A549 (cell line): ENCODE results near the gene SPDYC. TPM values are rescaled to one million over a fixed set of nuclear protein-coding genes. Genes with fewer than 3 reads are reported as not detected.

Source experiments
- ATAC-seq, 2 experiments: fragments of 200-7000 bp in 1 of 2; fragments of >200 bp in 1 of 2; cut with Nextera tagmentation in 1 of 2; cut with Tn5 transposase in 1 of 2; 3 replicates each; pipeline versions ENCODE4 v1.8.0 to v1.9.1; 2018 to 2020; ENCODE audit warnings: mild to moderate bottlenecking in 1 of 2, moderate library complexity in 1 of 2
- CTCF ChIA-PET: fragments of 300-600 bp; sonication (Branson Sonifier 250); formaldehyde crosslinking; extraction: SDS; loops from one replicate; lab custom pipeline; 2021; ENCODE audit warnings: antibody characterized with exemption, inconsistent platforms; lab: Yijun Ruan, JAX
- POLR2A ChIA-PET: fragments of 350-600 bp; formaldehyde crosslinking; extraction: SDS; loops from one replicate; lab custom pipeline; 2021; ENCODE audit warnings: antibody characterized with exemption, inconsistent platforms; lab: Yijun Ruan, JAX
- DNase-seq, 2 experiments: peaks; one replicate each; pipeline versions ENCODE4 v3.0.0 to v3.0.0-alpha.2; 2011 to 2016; ENCODE audit warnings: low read depth in 1 of 2, low spot score in 1 of 2
- FAIRE-seq: peaks from 2 replicates; lab custom pipeline; 2011; peaks lifted over from hg19 to GRCh38; lab: Jason Lieb, UNC
- H3K27ac ChIP-seq, 2 experiments: fragments of >200 bp; sonication (Bioruptor Twin); formaldehyde crosslinking; 3 replicates each; pipeline ENCODE4 v1.5.1; 2016 to 2017
- H3K4me1 ChIP-seq: fragments of >200 bp; sonication (Bioruptor Twin); formaldehyde crosslinking; 3 replicates; pipeline ENCODE4 v1.6.1; 2016
- H3K4me2 ChIP-seq: fragments of >200 bp; sonication (Bioruptor Twin); formaldehyde crosslinking; 3 replicates; pipeline ENCODE4 v1.6.1; 2016
- H3K4me3 ChIP-seq: fragments of >200 bp; sonication (Bioruptor Twin); formaldehyde crosslinking; 3 replicates; pipeline ENCODE4 v1.5.1; 2016
- H3K9me3 ChIP-seq: fragments of >200 bp; sonication (Bioruptor Twin); formaldehyde crosslinking; 3 replicates; pipeline ENCODE4 v1.6.1; 2016
- CBX8 ChIP-seq: fragments of 200-600 bp; sonication (generic); IDR thresholded peaks from 2 replicates; pipeline ENCODE4 v1.6.1; 2016
- CEBPB ChIP-seq, 2 experiments: fragments of >200 bp in 1 of 2; sonication (Bioruptor Twin) in 1 of 2; formaldehyde crosslinking in 1 of 2; IDR thresholded peaks; 2 replicates each; pipeline ENCODE4 v1.6.1; 2012 to 2016
- CHD2 ChIP-seq: fragments of 150-350 bp; IDR thresholded peaks from 2 replicates; pipeline ENCODE4 v1.6.1; 2014; ENCODE audit warnings: low read length; ENCODE audit not compliant: partially characterized antibody
- EHF ChIP-seq: fragments of 250-450 bp; sonication (Bioruptor Pico); IDR thresholded peaks from 2 replicates; pipeline ENCODE4 v1.5.0; 2020; ENCODE audit warnings: mild to moderate bottlenecking
- FOSB ChIP-seq: fragments of 250-450 bp; sonication (Bioruptor Pico); IDR thresholded peaks from 2 replicates; pipeline ENCODE4 v1.5.0; 2020; ENCODE audit warnings: mild to moderate bottlenecking, moderate library complexity
- GATA3 ChIP-seq: IDR thresholded peaks from 2 replicates; pipeline ENCODE4 v1.6.1; 2012; ENCODE audit warnings: borderline replicate concordance
- HEYL ChIP-seq: fragments of 250-450 bp; sonication (Bioruptor Pico); IDR thresholded peaks from 2 replicates; pipeline ENCODE4 v1.8.0; 2021; ENCODE audit warnings: mild to moderate bottlenecking, moderate library complexity
- HOXB13 ChIP-seq: fragments of 250-450 bp; sonication (Bioruptor Pico); IDR thresholded peaks from 2 replicates; pipeline ENCODE4 v1.5.0; 2020; ENCODE audit warnings: low read depth, mild to moderate bottlenecking, moderate library complexity
- HOXB5 ChIP-seq: fragments of 250-450 bp; sonication (Bioruptor Pico); IDR thresholded peaks from 2 replicates; pipeline ENCODE4 v1.5.0; 2020; ENCODE audit warnings: mild to moderate bottlenecking, moderate library complexity
- JUN ChIP-seq, 2 experiments: fragments of >200 bp; sonication (Bioruptor Twin); formaldehyde crosslinking; IDR thresholded peaks; 2 replicates in 1 of 2; 3 replicates in 1 of 2; pipeline ENCODE4 v1.6.1; 2016 to 2017
- MAFK ChIP-seq: fragments of 450-650 bp; IDR thresholded peaks from 2 replicates; pipeline ENCODE4 v1.6.1; 2014; ENCODE audit not compliant: partially characterized antibody
- PHF8 ChIP-seq: fragments of 200-600 bp; sonication (generic); IDR thresholded peaks from 2 replicates; pipeline ENCODE4 v1.6.1; 2016; ENCODE audit warnings: low read depth, mild to moderate bottlenecking, antibody characterized with exemption, moderate library complexity, borderline replicate concordance
- POLR2AphosphoS2 ChIP-seq: conservative IDR thresholded peaks from 2 replicates; pipeline ENCODE4 v1.6.1; 2012; ENCODE audit warnings: low read length, improper control_type of control experiment, inconsistent platforms
- RARB ChIP-seq: fragments of 250-450 bp; sonication (Bioruptor Pico); IDR thresholded peaks from 2 replicates; pipeline ENCODE4 v1.8.0; 2021; ENCODE audit warnings: mild to moderate bottlenecking, moderate library complexity
- RCOR1 ChIP-seq: fragments of 150-350 bp; IDR thresholded peaks from 2 replicates; pipeline ENCODE4 v1.6.1; 2014; ENCODE audit warnings: antibody characterized with exemption, low read length, low read depth
- SREBF2 ChIP-seq: fragments of 450-650 bp; IDR thresholded peaks from 2 replicates; pipeline ENCODE4 v1.6.1; 2014; ENCODE audit warnings: mild to moderate bottlenecking, moderate library complexity
- ZFP36 ChIP-seq: fragments of 450-650 bp; IDR thresholded peaks from 2 replicates; pipeline ENCODE4 v1.6.1; 2014; ENCODE audit warnings: borderline replicate concordance; ENCODE audit not compliant: partially characterized antibody
- ZSCAN20 ChIP-seq: fragments of 250-450 bp; sonication (Bioruptor Pico); IDR thresholded peaks from 2 replicates; pipeline ENCODE4 v1.8.0; 2022; ENCODE audit warnings: mild to moderate bottlenecking, moderate library complexity
- WGBS: methylation state at CpG from one replicate; pipeline ENCODE4 v1.1.6; 2017; ENCODE audit errors: missing lambda C conversion rate; 5-methylcytosine and 5-hydroxymethylcytosine counted together
- polyA plus RNA-seq, 4 experiments: library from polyadenylated mRNA; depleted of rRNA in 3 of 4; stranded (reverse); fragments of >200 nt; fragmentation: RNase III in 1 of 4; extraction: RNeasy Plus Mini Kit Qiagen cat#74134 plus additional on column Dnase treatment in 1 of 4; gene quantifications; 2 replicates in 3 of 4; 3 replicates in 1 of 4; pipeline ENCODE4 v1.2.3, GENCODE V29; 2011 to 2017
- TF ChIP-seq, protein P1 (sequence below): fragments of >200 bp; sonication (Bioruptor Twin); formaldehyde crosslinking; IDR thresholded peaks from 3 replicates; pipeline ENCODE4 v1.6.1; 2016
- TF ChIP-seq, protein P2 (sequence below): IDR thresholded peaks from 2 replicates; pipeline ENCODE4 v1.6.1; 2012
- TF ChIP-seq, protein P3 (sequence below): IDR thresholded peaks from 2 replicates; pipeline ENCODE4 v1.6.1; 2012; ENCODE audit warnings: low read depth, borderline replicate concordance
- TF ChIP-seq, protein P4 (sequence below): fragments of 450-650 bp; IDR thresholded peaks from 2 replicates; pipeline ENCODE4 v1.6.1; 2014; ENCODE audit warnings: antibody characterized with exemption
- TF ChIP-seq, protein P5 (sequence below): fragments of >200 bp; sonication (Bioruptor Twin); formaldehyde crosslinking; IDR thresholded peaks from 2 replicates; pipeline ENCODE4 v1.6.1; 2016

SPDYC gene
- polyA plus RNA-seq, 2 of the 4 experiments (the other 2 are of a cell fraction), result not detected

DNA sequence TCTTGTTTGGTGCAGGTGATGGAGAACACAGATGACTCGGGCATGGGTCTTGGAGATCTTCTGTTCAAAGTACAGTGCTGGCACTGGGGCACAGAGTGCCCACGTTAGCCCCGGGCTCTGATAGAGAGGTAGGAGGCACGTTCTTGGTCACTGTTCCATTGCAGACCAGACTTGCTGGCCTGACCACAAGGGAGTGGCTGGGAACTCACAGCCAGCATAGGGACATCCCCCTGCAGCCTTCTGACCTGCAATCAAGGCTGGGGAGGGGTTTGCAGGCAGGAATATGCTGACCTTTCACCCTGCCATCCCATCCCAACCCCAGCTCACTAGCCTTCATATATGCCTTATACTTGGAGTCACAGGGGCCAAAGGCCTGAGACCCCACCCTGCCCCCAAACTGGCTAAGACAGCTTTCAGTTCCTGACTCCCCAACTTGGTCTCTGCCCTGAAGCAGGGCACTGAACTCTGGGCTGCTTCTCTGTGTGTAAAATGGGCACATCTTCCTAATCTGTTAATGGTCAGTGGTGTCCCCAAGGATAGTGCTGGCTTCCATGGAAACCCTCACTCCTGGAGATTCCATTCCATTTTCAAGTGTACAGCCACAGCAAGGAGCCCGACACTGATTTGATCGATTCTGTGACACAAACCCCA lies 43.3 kb upstream of the SPDYC start:
- FAIRE-seq, result no peak
- WGBS, result 95% methylated on average over 6 of the region's 6 CpGs

DNA sequence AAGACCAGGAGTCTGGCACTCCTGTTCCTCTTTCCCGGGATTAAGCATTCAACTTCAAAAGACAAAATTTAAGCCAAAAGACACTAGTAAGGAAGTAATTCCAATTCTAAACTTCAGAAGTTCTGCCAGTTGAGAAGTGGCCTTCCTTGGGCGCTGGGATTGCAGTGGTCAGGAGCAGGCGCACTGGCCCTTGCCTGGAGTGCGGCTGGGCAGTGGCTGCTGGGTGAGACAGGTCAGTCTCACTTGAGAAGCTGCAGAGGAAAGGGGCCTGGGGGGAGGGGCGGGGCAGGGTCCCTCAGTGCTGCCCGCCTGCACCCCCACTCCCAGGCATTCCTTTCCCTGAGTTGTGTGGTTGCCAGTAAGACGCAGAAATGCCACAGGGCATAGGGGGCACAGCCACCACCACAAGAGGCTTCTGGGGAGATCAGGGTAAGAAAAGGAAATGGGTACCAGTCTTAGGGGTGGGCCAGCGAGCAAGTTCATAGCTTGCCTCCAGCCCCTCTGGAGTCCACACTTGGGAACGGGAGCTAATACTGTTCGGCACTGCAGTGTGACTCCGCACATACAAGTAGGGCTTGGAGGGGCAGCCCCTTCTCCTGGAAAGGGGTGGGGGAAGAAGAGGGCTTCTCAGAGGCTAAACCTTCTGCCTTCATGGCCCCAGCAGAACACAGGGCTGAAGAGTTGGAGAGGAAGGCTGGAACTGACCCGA lies 42.4 kb upstream of the SPDYC start:
- ChIA-PET CTCF (interaction anchor here (0.6 to 7.3 kb wide), 6 partner anchors 8 to 153 kb away, joined by 3 to 75 read pairs (median 4); partner anchors contain the start of genes FAU, MRPL49 and ZNHIT2), POLR2A (interaction anchor here (1.4 kb wide), 1 partner anchor 16 kb away, joined by 3 read pairs; the partner anchor contains the start of gene TM7SF2)
- WGBS, result 86% methylated on average over 10 of the region's 12 CpGs
- Histone ChIP-seq H3K4me2 (no peak overlapping the region), H3K27ac (no peak overlapping the region), H3K4me3 (no peak overlapping the region), H3K4me1 (peaks cover 6% of the 10 kb centered on the region), H3K9me3 (no peaks in the 10 kb centered on the region)
- DNase-seq (no peak), FAIRE-seq (no peak), ATAC-seq (no peak)
- no peak for TF ChIP-seq RARB (CRISPR knock-in tag)
- TF ChIP-seq, protein P1, sequence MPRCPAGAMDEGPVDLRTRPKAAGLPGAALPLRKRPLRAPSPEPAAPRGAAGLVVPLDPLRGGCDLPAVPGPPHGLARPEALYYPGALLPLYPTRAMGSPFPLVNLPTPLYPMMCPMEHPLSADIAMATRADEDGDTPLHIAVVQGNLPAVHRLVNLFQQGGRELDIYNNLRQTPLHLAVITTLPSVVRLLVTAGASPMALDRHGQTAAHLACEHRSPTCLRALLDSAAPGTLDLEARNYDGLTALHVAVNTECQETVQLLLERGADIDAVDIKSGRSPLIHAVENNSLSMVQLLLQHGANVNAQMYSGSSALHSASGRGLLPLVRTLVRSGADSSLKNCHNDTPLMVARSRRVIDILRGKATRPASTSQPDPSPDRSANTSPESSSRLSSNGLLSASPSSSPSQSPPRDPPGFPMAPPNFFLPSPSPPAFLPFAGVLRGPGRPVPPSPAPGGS, result no peak
- no peak for TF ChIP-seq FOSB (CRISPR knock-in tag)
- TF ChIP-seq PHF8, result no peak
- no peak for TF ChIP-seq GATA3
- TF ChIP-seq, protein P2, sequence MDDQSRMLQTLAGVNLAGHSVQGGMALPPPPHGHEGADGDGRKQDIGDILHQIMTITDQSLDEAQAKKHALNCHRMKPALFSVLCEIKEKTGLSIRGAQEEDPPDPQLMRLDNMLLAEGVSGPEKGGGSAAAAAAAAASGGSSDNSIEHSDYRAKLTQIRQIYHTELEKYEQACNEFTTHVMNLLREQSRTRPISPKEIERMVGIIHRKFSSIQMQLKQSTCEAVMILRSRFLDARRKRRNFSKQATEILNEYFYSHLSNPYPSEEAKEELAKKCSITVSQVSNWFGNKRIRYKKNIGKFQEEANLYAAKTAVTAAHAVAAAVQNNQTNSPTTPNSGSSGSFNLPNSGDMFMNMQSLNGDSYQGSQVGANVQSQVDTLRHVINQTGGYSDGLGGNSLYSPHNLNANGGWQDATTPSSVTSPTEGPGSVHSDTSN, result no peak
- TF ChIP-seq CEBPB (IDR thresholded peaks at IDR 0.05), result no peak
- no peak for TF ChIP-seq CHD2
- TF ChIP-seq, protein P3, sequence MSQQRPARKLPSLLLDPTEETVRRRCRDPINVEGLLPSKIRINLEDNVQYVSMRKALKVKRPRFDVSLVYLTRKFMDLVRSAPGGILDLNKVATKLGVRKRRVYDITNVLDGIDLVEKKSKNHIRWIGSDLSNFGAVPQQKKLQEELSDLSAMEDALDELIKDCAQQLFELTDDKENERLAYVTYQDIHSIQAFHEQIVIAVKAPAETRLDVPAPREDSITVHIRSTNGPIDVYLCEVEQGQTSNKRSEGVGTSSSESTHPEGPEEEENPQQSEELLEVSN, result no peak
- no peak for TF ChIP-seq ZFP36
- TF ChIP-seq HOXB13 (CRISPR knock-in tag), result no peak
- no peak for TF ChIP-seq HOXB5 (CRISPR knock-in tag)
- no peak for TF ChIP-seq RCOR1
- no peak for TF ChIP-seq EHF (CRISPR knock-in tag)
- no peak for TF ChIP-seq CBX8
- TF ChIP-seq, protein P4, sequence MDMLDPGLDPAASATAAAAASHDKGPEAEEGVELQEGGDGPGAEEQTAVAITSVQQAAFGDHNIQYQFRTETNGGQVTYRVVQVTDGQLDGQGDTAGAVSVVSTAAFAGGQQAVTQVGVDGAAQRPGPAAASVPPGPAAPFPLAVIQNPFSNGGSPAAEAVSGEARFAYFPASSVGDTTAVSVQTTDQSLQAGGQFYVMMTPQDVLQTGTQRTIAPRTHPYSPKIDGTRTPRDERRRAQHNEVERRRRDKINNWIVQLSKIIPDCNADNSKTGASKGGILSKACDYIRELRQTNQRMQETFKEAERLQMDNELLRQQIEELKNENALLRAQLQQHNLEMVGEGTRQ, result no peak
- no peak for TF ChIP-seq SREBF2
- no peak for TF ChIP-seq ZSCAN20
- TF ChIP-seq HEYL, result no peak
- no peak for TF ChIP-seq POLR2AphosphoS2

More for the DNA sequence above, 43.3 kb upstream of the SPDYC start:
- ChIA-PET POLR2A (interaction anchor here (0.6 to 1.4 kb wide), 2 partner anchors 8 to 9 kb away, joined by 3 to 5 read pairs; partner anchors contain the start of gene ZNHIT2), CTCF (interaction anchor here (0.9 to 7.3 kb wide), 6 partner anchors 7 to 55 kb away, joined by 3 to 75 read pairs (median 4); partner anchors contain the start of genes CAPN1, FAU, MRPL49 and SYVN1)
- ATAC-seq (no peak), DNase-seq (no peak)
- Histone ChIP-seq H3K4me2 (no peak overlapping the region), H3K4me1 (peaks cover 5% of the 10 kb centered on the region; the same call in 2 of the 3 replicates), H3K4me3 (no peak overlapping the region), H3K9me3 (no peaks in the 10 kb centered on the region), H3K27ac (no peak overlapping the region)
- 0 out of 5 replicates have a peak, but pooled peaks of 1 of the 2 experiments have one; percentile 16 for TF ChIP-seq JUN (IDR thresholded peaks at IDR 0.05)
- peak; percentile 28 for TF ChIP-seq MAFK
- TF ChIP-seq, protein P5, sequence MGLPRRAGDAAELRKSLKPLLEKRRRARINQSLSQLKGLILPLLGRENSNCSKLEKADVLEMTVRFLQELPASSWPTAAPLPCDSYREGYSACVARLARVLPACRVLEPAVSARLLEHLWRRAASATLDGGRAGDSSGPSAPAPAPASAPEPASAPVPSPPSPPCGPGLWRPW, result no peak
